ENCODE measurements around the gene ZBTB44.

The ZBTB44 gene

DNA sequence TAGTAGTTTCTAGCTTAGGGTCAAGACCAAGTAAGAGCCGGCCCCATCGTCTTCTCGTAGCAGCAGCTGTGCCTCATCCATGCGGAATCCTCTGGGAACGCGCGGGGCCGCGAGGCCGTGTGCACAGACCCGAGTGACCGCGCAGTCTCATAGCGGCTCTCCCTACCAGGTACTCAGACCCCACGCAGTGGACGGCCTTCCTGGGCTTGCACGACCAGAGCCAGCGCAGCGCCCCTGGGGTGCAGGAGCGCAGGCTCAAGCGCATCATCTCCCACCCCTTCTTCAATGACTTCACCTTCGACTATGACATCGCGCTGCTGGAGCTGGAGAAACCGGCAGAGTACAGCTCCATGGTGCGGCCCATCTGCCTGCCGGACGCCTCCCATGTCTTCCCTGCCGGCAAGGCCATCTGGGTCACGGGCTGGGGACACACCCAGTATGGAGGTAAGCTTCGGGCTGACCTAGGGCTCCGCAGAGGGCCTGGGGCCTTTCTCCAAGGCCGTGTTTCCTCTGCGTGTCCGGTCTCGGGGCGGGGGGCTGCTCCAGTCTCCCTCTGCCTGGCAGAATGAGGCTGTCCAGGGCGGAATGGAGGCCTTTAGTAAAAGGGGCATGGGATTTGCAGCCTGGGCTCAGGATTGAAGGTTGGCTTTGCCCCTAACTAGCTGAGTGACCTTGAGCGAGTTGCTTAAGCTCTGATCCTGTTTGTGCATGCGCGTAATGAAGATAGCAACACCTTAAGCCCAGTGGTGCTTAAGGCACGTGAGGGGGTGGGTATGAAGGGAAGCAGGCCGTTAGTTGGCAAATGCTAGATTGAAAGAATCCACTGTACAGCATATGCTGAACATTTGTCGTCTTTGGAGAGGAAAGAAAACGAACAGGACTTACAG, 106.2 kb downstream of the ZBTB44 start:
- WGBS, result 93% methylated on average over 45 of the region's 45 CpGs
- peaks cover 1% of the 10 kb centered on the region for H3K4me1 ChIP-seq (ENCODE audit: control insufficient read depth, insufficient read depth, low read depth, low read length)
- no peak overlapping the region for H3K4me3 ChIP-seq (ENCODE audit: insufficient read depth in 1 of 2, low read depth in 1 of 2, low read length in 2 of 2)
- H2BK120ac ChIP-seq (ENCODE audit: low read depth, low read length), result no peak overlapping the region
- H3K23ac ChIP-seq (ENCODE audit: low read length in 2 of 2), result no peak overlapping the region
- no peak overlapping the region for H2BK15ac ChIP-seq (ENCODE audit: low read depth, poor library complexity, severe bottlenecking)
- no peak overlapping the region for H3K4me2 ChIP-seq (ENCODE audit: low read length, poor library complexity, severe bottlenecking)
- H3K14ac ChIP-seq (ENCODE audit: low read length in 2 of 2), result no peak overlapping the region
- no peak overlapping the region for H2AK5ac ChIP-seq (ENCODE audit: low read length, severe bottlenecking)
- peaks cover 44 to 51% of the 10 kb centered on the region in 2 experiments for H3K27me3 ChIP-seq (ENCODE audit: control insufficient read depth in 1 of 2, insufficient read depth in 1 of 2, low read length in 2 of 2)
- H3K27ac ChIP-seq (ENCODE audit: low read length, poor library complexity, severe bottlenecking), result no peak overlapping the region
- H3K79me1 ChIP-seq (replicated peaks; ENCODE audit: low read length, poor library complexity, severe bottlenecking), result no peaks in the 10 kb centered on the region
- no peak overlapping the region for H3K18ac ChIP-seq (ENCODE audit: low read depth in 1 of 2, low read length in 2 of 2)
- no peak overlapping the region for H2BK12ac ChIP-seq (ENCODE audit: low read length in 2 of 2)
- H3K36me3 ChIP-seq (ENCODE audit: control insufficient read depth in 1 of 2, insufficient read depth in 2 of 2, low read depth in 1 of 2, low read length in 2 of 2), result no peaks in the 10 kb centered on the region
- no peak overlapping the region for H2AFZ ChIP-seq (ENCODE audit: low read depth, low read length)
- no peak overlapping the region for H2BK5ac ChIP-seq (ENCODE audit: low read depth, low read length, poor library complexity, severe bottlenecking)
- H4K8ac ChIP-seq (ENCODE audit: low read length), result no peak overlapping the region
- H3K9me3 ChIP-seq (ENCODE audit: control insufficient read depth, low read length), result no peaks in the 10 kb centered on the region
- no peak overlapping the region for H3K4ac ChIP-seq (ENCODE audit: low read depth in 1 of 2, low read length in 2 of 2)
- no peak for DNase-seq
- no peak overlapping the region for H3K9ac ChIP-seq (ENCODE audit: low read length)
- H4K91ac ChIP-seq (ENCODE audit: low read length), result no peak overlapping the region

DNA sequence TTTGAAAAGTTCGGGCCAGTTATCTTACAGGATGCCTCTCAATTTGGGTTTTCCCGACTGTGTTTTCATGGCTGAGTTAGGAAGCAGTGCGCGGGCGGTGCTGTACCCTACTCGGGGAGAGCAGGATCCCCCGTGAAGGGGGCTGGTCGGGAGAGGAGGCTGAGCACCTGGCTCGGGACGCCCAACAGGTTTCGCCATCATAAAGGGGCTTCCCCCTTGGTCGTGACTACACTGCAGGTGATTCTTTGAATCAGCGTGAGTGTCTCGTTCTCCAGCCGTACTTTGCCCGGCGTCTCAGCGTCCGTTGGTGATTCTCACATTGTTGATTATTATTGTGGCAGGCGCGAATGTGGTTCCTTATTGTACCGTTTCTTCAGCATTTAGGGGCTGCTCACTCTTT, 108.6 kb downstream of the ZBTB44 start:
- 92% methylated on average over 19 of the region's 22 CpGs for WGBS
- no peak overlapping the region for H2BK5ac ChIP-seq (ENCODE audit: low read depth, low read length, poor library complexity, severe bottlenecking)
- no peak overlapping the region for H3K4me2 ChIP-seq (ENCODE audit: low read length, poor library complexity, severe bottlenecking)
- H3K4me1 ChIP-seq (ENCODE audit: control insufficient read depth, insufficient read depth, low read depth, low read length), result no peaks in the 10 kb centered on the region
- no peak overlapping the region for H3K9ac ChIP-seq (ENCODE audit: low read length)
- no peak overlapping the region for H3K4me3 ChIP-seq (ENCODE audit: insufficient read depth in 1 of 2, low read depth in 1 of 2, low read length in 2 of 2)
- no peak overlapping the region for H3K14ac ChIP-seq (ENCODE audit: low read length in 2 of 2)
- H2BK12ac ChIP-seq (ENCODE audit: low read length in 2 of 2), result no peak overlapping the region
- no peak overlapping the region for H2BK15ac ChIP-seq (ENCODE audit: low read depth, poor library complexity, severe bottlenecking)
- no peak overlapping the region for H2AFZ ChIP-seq (ENCODE audit: low read depth, low read length)
- no peaks in the 10 kb centered on the region for H3K79me1 ChIP-seq (replicated peaks; ENCODE audit: low read length, poor library complexity, severe bottlenecking)
- peaks cover 15% of the 10 kb centered on the region for H3K9me3 ChIP-seq (ENCODE audit: control insufficient read depth, low read length)
- no peak overlapping the region for H3K27ac ChIP-seq (ENCODE audit: low read length, poor library complexity, severe bottlenecking)
- H3K23ac ChIP-seq (ENCODE audit: low read length in 2 of 2), result no peak overlapping the region
- H2BK120ac ChIP-seq (ENCODE audit: low read depth, low read length), result no peak overlapping the region
- H3K18ac ChIP-seq (ENCODE audit: low read depth in 1 of 2, low read length in 2 of 2), result no peak overlapping the region
- H4K91ac ChIP-seq (ENCODE audit: low read length), result no peak overlapping the region
- H2AK5ac ChIP-seq (ENCODE audit: low read length, severe bottlenecking), result no peak overlapping the region
- no peaks in the 10 kb centered on the region for H3K36me3 ChIP-seq (ENCODE audit: control insufficient read depth in 1 of 2, insufficient read depth in 2 of 2, low read depth in 1 of 2, low read length in 2 of 2)
- H4K8ac ChIP-seq (ENCODE audit: low read length), result no peak overlapping the region
- no peak overlapping the region for H3K4ac ChIP-seq (ENCODE audit: low read depth in 1 of 2, low read length in 2 of 2)
- H3K27me3 ChIP-seq (ENCODE audit: control insufficient read depth in 1 of 2, insufficient read depth in 1 of 2, low read length in 2 of 2), result peaks cover 45 to 48% of the 10 kb centered on the region in 2 experiments
- DNase-seq, result no peak

DNA sequence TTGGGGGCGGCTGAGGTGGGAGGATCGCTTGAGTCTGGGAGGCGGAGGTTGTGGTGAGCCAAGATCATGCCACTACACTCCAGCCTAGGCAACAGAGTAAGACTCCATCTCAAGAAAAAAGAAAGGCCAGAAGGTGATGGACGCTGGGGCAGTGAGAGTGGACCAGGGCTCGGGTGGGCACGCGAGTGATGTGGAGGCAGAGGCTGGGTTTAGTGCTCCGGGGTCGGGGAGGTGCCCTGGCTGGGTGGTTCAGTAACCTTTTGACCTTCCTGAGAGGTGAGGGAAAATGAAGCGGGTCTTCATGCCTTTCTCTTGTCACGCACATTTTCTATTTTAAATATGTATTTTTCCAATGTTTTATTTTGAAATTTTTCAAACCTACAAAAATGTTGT, 110.0 kb downstream of the ZBTB44 start:
- Histone ChIP-seq H3K9ac (ENCODE audit: low read length) (no peak overlapping the region), H3K18ac (ENCODE audit: low read depth in 1 of 2, low read length in 2 of 2) (no peak overlapping the region), H2AFZ (ENCODE audit: low read depth, low read length) (no peak overlapping the region), H2BK120ac (ENCODE audit: low read depth, low read length) (no peak overlapping the region), H3K4me3 (ENCODE audit: insufficient read depth in 1 of 2, low read depth in 1 of 2, low read length in 2 of 2) (no peak overlapping the region), H3K14ac (ENCODE audit: low read length in 2 of 2) (no peak overlapping the region), H3K4me1 (ENCODE audit: control insufficient read depth, insufficient read depth, low read depth, low read length) (no peaks in the 10 kb centered on the region), H3K4me2 (ENCODE audit: low read length, poor library complexity, severe bottlenecking) (no peak overlapping the region), H3K27me3 (ENCODE audit: control insufficient read depth in 1 of 2, insufficient read depth in 1 of 2, low read length in 2 of 2) (peaks cover 45 to 48% of the 10 kb centered on the region in 2 experiments), H4K8ac (ENCODE audit: low read length) (no peak overlapping the region), H3K4ac (ENCODE audit: low read depth in 1 of 2, low read length in 2 of 2) (no peak overlapping the region), H3K79me1 (replicated peaks; ENCODE audit: low read length, poor library complexity, severe bottlenecking) (no peaks in the 10 kb centered on the region), H2AK5ac (ENCODE audit: low read length, severe bottlenecking) (no peak overlapping the region), H2BK12ac (ENCODE audit: low read length in 2 of 2) (no peak overlapping the region), H3K23ac (ENCODE audit: low read length in 2 of 2) (no peak overlapping the region), H2BK15ac (ENCODE audit: low read depth, poor library complexity, severe bottlenecking) (no peak overlapping the region), H3K36me3 (ENCODE audit: control insufficient read depth in 1 of 2, insufficient read depth in 2 of 2, low read depth in 1 of 2, low read length in 2 of 2) (no peaks in the 10 kb centered on the region), H3K27ac (ENCODE audit: low read length, poor library complexity, severe bottlenecking) (no peak overlapping the region), H2BK5ac (ENCODE audit: low read depth, low read length, poor library complexity, severe bottlenecking) (no peak overlapping the region), H4K91ac (ENCODE audit: low read length) (no peak overlapping the region), H3K9me3 (ENCODE audit: control insufficient read depth, low read length) (peaks cover 15% of the 10 kb centered on the region)
- DNase-seq, result no peak
- WGBS, result 91% methylated on average over 9 of the region's 11 CpGs

DNA sequence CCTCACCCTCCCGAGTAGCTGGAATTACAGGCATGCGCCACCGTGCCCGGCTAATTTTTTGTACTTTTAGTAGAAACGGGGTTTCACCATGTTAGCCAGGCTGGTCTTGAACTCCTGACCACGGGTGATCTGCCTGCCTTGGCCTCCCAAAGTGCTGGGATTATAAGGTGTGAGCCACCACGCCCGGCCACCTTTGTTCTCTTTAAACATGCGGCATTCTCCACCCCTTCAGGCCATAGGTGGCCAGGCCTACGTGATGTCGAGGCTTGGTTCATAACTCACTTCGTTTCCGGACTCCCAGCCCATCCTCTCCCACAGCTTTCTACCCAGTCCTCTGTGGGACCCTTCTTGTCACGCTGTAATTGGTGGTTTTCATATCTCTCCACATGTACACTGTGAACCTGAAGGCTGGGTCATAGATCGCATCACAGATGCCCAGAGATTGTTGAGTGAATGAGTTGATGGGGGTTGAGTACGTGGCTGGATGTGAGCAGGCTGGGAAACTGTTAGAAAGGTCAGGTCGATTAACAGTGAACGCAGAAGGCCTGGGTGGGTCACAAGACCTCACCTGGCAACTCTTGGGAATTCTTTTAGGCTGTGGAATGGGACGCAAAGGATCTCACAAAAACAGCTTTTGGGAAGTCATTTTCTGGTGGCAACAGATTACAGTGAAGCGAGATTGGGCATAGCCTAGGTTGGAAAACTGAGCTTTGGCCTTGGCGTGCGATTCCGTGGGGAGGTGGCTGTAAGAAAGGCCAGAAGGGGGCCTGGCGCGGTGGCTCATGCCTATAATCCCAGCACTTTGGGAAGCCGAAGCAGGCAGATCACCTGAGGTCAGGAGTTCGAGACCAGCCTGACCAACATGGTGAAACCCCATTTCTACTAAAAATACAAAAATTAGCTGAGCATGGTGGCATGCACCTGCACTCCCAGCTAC, 110.7 kb downstream of the ZBTB44 start:
- H3K23ac ChIP-seq (ENCODE audit: low read length in 2 of 2), result no peak overlapping the region
- no peak overlapping the region for H2BK5ac ChIP-seq (ENCODE audit: low read depth, low read length, poor library complexity, severe bottlenecking)
- H3K27ac ChIP-seq (ENCODE audit: low read length, poor library complexity, severe bottlenecking), result no peak overlapping the region
- no peak overlapping the region for H3K18ac ChIP-seq (ENCODE audit: low read depth in 1 of 2, low read length in 2 of 2)
- no peak overlapping the region for H2BK12ac ChIP-seq (ENCODE audit: low read length in 2 of 2)
- no peaks in the 10 kb centered on the region for H3K79me1 ChIP-seq (replicated peaks; ENCODE audit: low read length, poor library complexity, severe bottlenecking)
- H4K91ac ChIP-seq (ENCODE audit: low read length), result no peak overlapping the region
- peaks cover 15% of the 10 kb centered on the region for H3K9me3 ChIP-seq (ENCODE audit: control insufficient read depth, low read length)
- no peaks in the 10 kb centered on the region for H3K4me1 ChIP-seq (ENCODE audit: control insufficient read depth, insufficient read depth, low read depth, low read length)
- H2AFZ ChIP-seq (ENCODE audit: low read depth, low read length), result no peak overlapping the region
- H2AK5ac ChIP-seq (ENCODE audit: low read length, severe bottlenecking), result no peak overlapping the region
- H4K8ac ChIP-seq (ENCODE audit: low read length), result no peak overlapping the region
- H2BK15ac ChIP-seq (ENCODE audit: low read depth, poor library complexity, severe bottlenecking), result no peak overlapping the region
- DNase-seq, result no peak
- no peaks in the 10 kb centered on the region for H3K36me3 ChIP-seq (ENCODE audit: control insufficient read depth in 1 of 2, insufficient read depth in 2 of 2, low read depth in 1 of 2, low read length in 2 of 2)
- H2BK120ac ChIP-seq (ENCODE audit: low read depth, low read length), result no peak overlapping the region
- peaks cover 47 to 54% of the 10 kb centered on the region in 2 experiments for H3K27me3 ChIP-seq (ENCODE audit: control insufficient read depth in 1 of 2, insufficient read depth in 1 of 2, low read length in 2 of 2)
- no peak overlapping the region for H3K4me2 ChIP-seq (ENCODE audit: low read length, poor library complexity, severe bottlenecking)
- H3K4me3 ChIP-seq (ENCODE audit: insufficient read depth in 1 of 2, low read depth in 1 of 2, low read length in 2 of 2), result no peak overlapping the region
- WGBS, result 91% methylated on average over 27 of the region's 27 CpGs
- H3K4ac ChIP-seq (ENCODE audit: low read depth in 1 of 2, low read length in 2 of 2), result no peak overlapping the region
- H3K9ac ChIP-seq (ENCODE audit: low read length), result no peak overlapping the region
- no peak overlapping the region for H3K14ac ChIP-seq (ENCODE audit: low read length in 2 of 2)

Measured in mesenchymal stem cell (in vitro differentiated cells and primary cell).